Heart left ventricle (tissue), 13 donors: Measurements from ENCODE around the gene FAHD2B.
"Not testable (repeated sequence)": the region's sequence is repeated elsewhere in the genome, so short reads cannot be mapped to it uniquely, and the experiment has no call there.

Experiments used
- POLR2A ChIP-seq, 2 donors: fragments of 450-650 bp; IDR thresholded peaks; one replicate each; pipeline ENCODE4 v1.6.1; 2017; ENCODE audit warnings: antibody characterized with exemption in 2 of 2, mild to moderate bottlenecking in 2 of 2, moderate library complexity in 2 of 2
- TF ChIP-seq, protein P1 (sequence below), 12 donors: fragments of 200-600 bp; sonication (generic) in 4 of 12; IDR thresholded peaks; one replicate each; pipeline versions ENCODE4 v1.5.0 to v1.8.0; 2018 to 2022; ENCODE audit warnings: antibody characterized with exemption in 12 of 12, mild to moderate bottlenecking in 5 of 12
- donor health status: ischemic (EF 13 %, LVEDD 7.1; RV severe dilation, severe dysfunction).
- donor health status: DM: no; HTN: yes; CAD: no.
- donor health status: DM: no; HTN: no; CAD: no.
- donor health status: ischemic (EF 25% LVEDD 6.9; RV normal size, moderate dysfunction).
- donor health status: ischemic (EF 25% LVEDD 5.7; RV mildly dilated, moderate dysfunction).
- donor health status: ischemic (EF 35%, LVEDD 5.7; RV mildly dilated, moderate dysfunction).
- donor health status: nonischemic (EF 11% LVEDD 7.7; RV severe dilation, severe dysfunction).
- donor health status: DM: yes; HTN: yes; CAD: no.
- donor health status: PGD.
- donor health status: ischemic (EF 29% LVEDD 5.4; RV normal size, mild dysfunction).
- donor health status: nonischemic (EF 23%, LVEDD 6.1; RV moderate dilation, normal function).

- not testable (repeated sequence) for TF ChIP-seq POLR2A (IDR thresholded peaks at IDR 0.05)
- TF ChIP-seq, protein P1, sequence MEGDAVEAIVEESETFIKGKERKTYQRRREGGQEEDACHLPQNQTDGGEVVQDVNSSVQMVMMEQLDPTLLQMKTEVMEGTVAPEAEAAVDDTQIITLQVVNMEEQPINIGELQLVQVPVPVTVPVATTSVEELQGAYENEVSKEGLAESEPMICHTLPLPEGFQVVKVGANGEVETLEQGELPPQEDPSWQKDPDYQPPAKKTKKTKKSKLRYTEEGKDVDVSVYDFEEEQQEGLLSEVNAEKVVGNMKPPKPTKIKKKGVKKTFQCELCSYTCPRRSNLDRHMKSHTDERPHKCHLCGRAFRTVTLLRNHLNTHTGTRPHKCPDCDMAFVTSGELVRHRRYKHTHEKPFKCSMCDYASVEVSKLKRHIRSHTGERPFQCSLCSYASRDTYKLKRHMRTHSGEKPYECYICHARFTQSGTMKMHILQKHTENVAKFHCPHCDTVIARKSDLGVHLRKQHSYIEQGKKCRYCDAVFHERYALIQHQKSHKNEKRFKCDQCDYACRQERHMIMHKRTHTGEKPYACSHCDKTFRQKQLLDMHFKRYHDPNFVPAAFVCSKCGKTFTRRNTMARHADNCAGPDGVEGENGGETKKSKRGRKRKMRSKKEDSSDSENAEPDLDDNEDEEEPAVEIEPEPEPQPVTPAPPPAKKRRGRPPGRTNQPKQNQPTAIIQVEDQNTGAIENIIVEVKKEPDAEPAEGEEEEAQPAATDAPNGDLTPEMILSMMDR (IDR thresholded peaks at IDR 0.05): not testable (repeated sequence)
Measured at GRCh38 chr2:97144016-97144415, 49.3 kb upstream of the FAHD2B start.
